ENCODE data around the gene KCNIP4. TPM values are rescaled to one million over a fixed set of nuclear protein-coding genes. Genes with fewer than 3 reads are reported as not detected.

The KCNIP4 gene
- total and polyA plus RNA-seq, 8 donors, result 0.05 TPM; not detected in 7

DNA sequence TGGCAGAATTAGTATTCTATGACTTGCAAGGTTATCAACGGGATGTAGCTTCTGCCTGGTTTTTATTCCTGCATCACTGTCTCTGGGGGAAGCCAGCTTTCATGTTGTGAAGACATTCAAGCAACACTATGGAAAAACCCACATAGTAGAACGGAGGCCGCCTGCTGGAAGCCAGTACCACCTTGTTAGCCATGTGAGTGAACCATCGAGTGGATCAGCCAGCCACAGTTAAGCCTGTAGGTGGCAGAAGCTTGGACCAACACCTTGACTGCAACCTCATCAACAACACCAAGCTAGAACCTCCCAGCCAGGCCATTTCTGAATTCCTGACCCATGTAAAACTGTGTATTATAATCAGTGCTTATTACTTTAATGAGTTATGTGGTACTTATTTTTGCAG lies 538.2 kb downstream of the KCNIP4 start:
- H3K4me1 ChIP-seq, result no peaks in the 10 kb centered on the region
- FAIRE-seq (no peak), DNase-seq (no peak), ATAC-seq (no peak)
- H3K27ac ChIP-seq, result no peak overlapping the region
- no peaks in the 10 kb centered on the region for H3K36me3 ChIP-seq
- no peaks in the 10 kb centered on the region for H3K9me3 ChIP-seq
- no peak for TF ChIP-seq CTCF (IDR thresholded peaks at IDR 0.05)
- H3K27me3 ChIP-seq, result no peaks in the 10 kb centered on the region
- H3K4me3 ChIP-seq, result no peak overlapping the region
- intact Hi-C loops (cut with DNase I), result no loop called here
- WGBS, 2 donors, result 86 to 88% methylated on average over 4 of the region's 4 CpGs

GRCh38 chr4:21387683-21388082 lies 560.9 kb downstream of the KCNIP4 start:
- FAIRE-seq, result no peak
- WGBS, 2 donors, result 18 to 21% methylated on average over 4 of the region's 4 CpGs

GRCh38 chr4:21386166-21386780 lies 562.3 kb downstream of the KCNIP4 start:
- no peaks in the 10 kb centered on the region for H3K27me3 ChIP-seq
- H3K36me3 ChIP-seq, result no peaks in the 10 kb centered on the region
- DNase-seq, result no peak
- no peak overlapping the region for H3K27ac ChIP-seq
- no peak for ATAC-seq
- no peak overlapping the region for H3K4me3 ChIP-seq
- FAIRE-seq, result no peak
- intact Hi-C loops (cut with DNase I), result no loop called here
- H3K4me1 ChIP-seq, result no peaks in the 10 kb centered on the region
- TF ChIP-seq CTCF (IDR thresholded peaks at IDR 0.05), result no peak
- H3K9me3 ChIP-seq, result no peaks in the 10 kb centered on the region
- WGBS, 2 donors, result 65 to 70% methylated on average over 3 of the region's 3 CpGs

More at GRCh38 chr4:21387683-21388082, 560.9 kb downstream of the KCNIP4 start:
- DNase-seq (no peak), ATAC-seq (no peak)
- no peaks in the 10 kb centered on the region for H3K36me3 ChIP-seq
- no peak overlapping the region for H3K4me3 ChIP-seq
- no peaks in the 10 kb centered on the region for H3K27me3 ChIP-seq
- H3K27ac ChIP-seq, result no peak overlapping the region
- H3K9me3 ChIP-seq, result no peaks in the 10 kb centered on the region
- H3K4me1 ChIP-seq, result no peaks in the 10 kb centered on the region
- TF ChIP-seq CTCF (IDR thresholded peaks at IDR 0.05), result no peak
- intact Hi-C loops (cut with DNase I), result no loop called here

GRCh38 chr4:21385706-21386105 lies 562.9 kb downstream of the KCNIP4 start:
- DNase-seq, result no peak
- 62 to 71% methylated on average over 4 of the region's 4 CpGs for WGBS, 2 donors
- intact Hi-C loops (cut with DNase I), result no loop called here
- no peak for TF ChIP-seq CTCF (IDR thresholded peaks at IDR 0.05)
- H3K27me3 ChIP-seq, result no peaks in the 10 kb centered on the region
- no peaks in the 10 kb centered on the region for H3K4me1 ChIP-seq
- no peak overlapping the region for H3K27ac ChIP-seq
- ATAC-seq, result no peak
- no peaks in the 10 kb centered on the region for H3K9me3 ChIP-seq
- no peak for FAIRE-seq
- H3K4me3 ChIP-seq, result no peak overlapping the region
- H3K36me3 ChIP-seq, result no peaks in the 10 kb centered on the region

DNA sequence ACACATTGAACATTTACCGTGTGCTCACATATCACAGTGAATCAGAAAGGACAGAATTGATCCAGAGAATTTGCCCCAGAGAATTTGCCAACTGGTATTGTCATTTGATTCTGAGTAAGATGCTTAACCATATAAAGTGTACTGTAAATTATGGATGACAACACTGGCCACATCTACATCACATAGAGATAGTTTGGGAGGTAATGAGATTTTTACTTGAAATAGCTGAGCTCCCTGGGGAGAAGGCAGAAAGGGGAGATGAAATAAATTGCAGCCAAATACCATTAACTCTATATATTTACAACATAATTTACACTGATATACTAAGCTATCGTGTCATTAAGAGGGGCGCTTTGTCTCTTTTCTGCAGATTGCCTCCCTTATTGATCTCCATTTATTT lies 564.0 kb downstream of the KCNIP4 start:
- no peaks in the 10 kb centered on the region for H3K36me3 ChIP-seq
- intact Hi-C loops (cut with DNase I), result no loop called here
- DNase-seq (no peak), FAIRE-seq (no peak), ATAC-seq (no peak)
- TF ChIP-seq CTCF (IDR thresholded peaks at IDR 0.05), result no peak
- no peaks in the 10 kb centered on the region for H3K4me1 ChIP-seq
- no peak overlapping the region for H3K4me3 ChIP-seq
- H3K9me3 ChIP-seq, result no peaks in the 10 kb centered on the region
- WGBS, 2 donors, result 41 to 43% methylated on average over 3 of the region's 3 CpGs
- no peaks in the 10 kb centered on the region for H3K27me3 ChIP-seq
- H3K27ac ChIP-seq, result no peak overlapping the region

Measured in pancreas (tissue), 10 donors.